ENCODE measurements around the gene IRF1.

IRF1 gene

DNA sequence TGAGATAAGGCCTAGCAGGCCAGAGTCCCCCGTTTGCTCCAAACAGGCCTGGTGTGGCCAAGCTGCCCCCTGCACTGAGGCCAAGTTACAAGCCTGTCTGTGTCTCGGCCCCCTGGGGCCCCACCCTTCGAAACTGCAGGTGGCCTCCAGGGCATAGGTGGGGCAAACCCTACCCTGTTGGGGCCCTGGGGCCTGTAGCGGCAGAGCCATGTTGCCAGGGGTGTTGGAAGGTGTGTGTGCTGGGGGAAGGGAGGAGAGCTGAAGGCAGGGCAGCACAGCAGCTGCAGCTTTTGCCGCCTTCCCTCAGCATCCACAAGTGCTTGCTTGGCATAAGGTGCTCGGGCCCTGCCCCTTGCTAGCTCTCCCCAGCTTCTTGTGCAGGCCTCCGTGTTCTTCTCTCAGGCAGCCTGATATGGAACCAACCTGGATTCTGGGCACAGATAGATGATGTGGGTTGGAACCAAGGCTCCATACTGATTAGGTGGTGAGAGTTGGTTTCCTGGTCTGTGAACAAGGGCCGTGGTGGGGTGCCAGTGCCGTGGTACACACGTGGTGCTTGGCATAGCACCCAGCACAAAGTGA lies 12.7 kb downstream of the IRF1 start:
- no peak for DNase-seq (ENCODE audit: low read depth)
- no peak for TF ChIP-seq CTCF (IDR thresholded peaks at IDR 0.05; ENCODE audit: low read depth, low read length, missing control alignments)
- in situ Hi-C loops (cut with HindIII; ENCODE audit: low sequenced_read_pairs) = loop anchor here (5.0 kb wide), 1 partner anchor 91 kb away; no protein-coding TSS in a partner anchor
- H3K4me3 ChIP-seq (ENCODE audit: low read depth, low read length) = no peak overlapping the region

DNA sequence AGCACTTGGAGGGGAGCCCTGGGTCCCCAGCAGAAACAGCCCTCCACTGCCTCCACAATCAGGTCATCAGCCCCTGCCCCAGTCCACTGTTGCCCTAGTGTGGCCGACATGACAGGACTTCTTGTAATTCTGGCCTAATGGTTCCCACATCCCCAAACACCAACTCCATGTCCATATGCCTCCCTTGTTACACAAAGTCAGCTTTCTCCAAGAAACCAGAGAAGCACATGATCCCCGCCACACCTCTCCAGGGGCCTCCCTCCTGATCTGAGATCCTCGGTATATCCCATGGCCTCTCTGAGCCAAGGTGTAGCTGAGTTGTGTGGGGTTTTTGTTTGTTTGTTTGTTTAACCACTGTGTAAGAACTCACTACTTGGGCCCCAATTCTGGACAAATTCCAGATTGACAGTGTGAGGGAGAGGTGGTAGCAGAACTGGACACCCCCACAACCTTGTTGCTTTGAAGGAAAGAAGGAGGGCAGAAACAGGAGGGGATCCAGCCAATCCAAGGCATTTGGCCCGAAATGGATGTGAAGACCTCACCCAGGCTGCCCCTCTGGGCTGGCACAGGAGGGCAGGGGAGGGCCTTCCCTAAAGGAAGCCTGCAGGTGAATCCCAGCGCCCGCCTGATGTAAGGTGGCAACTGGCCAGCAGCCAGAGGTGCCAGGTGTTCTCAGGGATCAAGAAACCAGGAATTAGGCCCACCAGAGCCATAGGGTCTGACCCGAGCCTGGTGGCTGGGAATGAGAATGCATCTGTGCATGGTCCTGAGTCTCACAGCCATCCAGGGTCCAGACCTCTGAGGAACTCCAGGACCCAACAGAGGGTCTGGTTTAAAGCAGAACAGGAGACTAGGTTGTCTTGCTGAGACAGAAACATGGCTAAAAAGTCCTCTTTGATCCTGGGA lies 13.4 kb downstream of the IRF1 start:
- in situ Hi-C loops (cut with HindIII; ENCODE audit: low sequenced_read_pairs) = loop anchor here (5.0 kb wide), 1 partner anchor 90 kb away; no protein-coding TSS in a partner anchor
- no peak for DNase-seq (ENCODE audit: low read depth)
- TF ChIP-seq CTCF (IDR thresholded peaks at IDR 0.05; ENCODE audit: low read depth, low read length, missing control alignments) = no peak
- no peak overlapping the region for H3K4me3 ChIP-seq (ENCODE audit: low read depth, low read length)

DNA sequence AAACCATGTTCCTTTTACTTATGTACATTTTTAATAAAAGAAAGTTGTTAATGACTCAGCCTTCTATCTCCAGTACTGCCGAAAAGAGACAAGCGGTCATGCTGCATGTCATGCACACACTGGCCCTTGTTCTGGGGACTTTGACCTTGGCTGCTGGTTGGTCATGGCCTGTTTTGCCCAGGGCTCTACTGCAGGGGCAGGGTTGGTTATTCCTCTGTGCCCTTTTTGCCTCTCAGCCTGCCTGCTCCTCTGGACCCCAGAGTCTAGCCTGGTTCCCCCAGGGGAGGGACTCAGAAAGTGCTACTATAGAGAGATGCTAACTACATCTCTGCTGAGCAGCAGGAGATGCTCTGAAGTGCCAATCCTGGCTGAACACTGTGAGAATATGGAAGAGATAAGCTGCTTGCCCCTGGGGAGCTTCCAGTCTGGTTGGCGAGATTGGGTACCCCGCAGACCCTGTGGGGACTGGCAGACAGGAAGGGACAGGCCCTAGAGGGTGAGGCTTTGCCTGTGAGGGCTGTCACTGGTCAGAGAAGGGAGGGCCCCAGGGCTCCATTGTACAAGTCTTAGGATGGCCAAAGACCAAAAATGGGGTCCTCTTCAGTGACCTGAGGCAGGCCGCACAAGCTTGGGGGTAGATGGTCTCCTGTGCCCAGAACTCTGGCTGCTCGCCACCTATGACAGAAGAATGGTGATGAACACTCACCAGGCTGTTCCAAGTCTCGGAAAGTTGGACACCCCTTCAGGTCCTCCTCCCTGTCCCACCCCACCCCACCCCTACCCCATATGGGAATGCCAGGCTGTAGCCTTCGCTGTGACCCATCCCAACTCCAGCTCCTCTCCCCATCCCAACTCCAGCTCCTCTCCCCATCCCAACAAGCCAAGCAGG lies 14.3 kb downstream of the IRF1 start:
- TF ChIP-seq CTCF (IDR thresholded peaks at IDR 0.05; ENCODE audit: low read depth, low read length, missing control alignments) = no peak
- no peak for DNase-seq (ENCODE audit: low read depth)
- in situ Hi-C loops (cut with HindIII; ENCODE audit: low sequenced_read_pairs) = loop anchor here (5.0 kb wide), 1 partner anchor 89 kb away; no protein-coding TSS in a partner anchor
- H3K4me3 ChIP-seq (ENCODE audit: low read depth, low read length) = no peak overlapping the region

DNA sequence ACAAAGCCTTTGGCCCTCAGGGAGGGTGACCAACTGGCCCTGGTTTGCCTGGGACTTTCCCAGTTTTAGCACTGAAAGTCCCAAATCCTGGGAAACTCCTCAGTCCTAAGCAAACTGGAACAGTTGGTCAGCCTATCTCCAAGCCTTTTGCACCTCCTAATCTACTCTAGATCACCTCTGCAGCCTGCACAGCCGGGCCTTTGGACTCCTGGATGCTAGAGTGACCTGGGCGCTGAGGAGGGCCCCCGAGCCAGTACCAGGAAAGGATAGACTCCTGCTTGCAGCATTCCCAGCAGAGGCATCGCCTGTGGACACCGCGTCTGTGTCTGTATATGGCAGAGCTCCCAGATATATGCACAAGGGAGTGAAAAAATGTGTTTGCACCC lies 15.1 kb downstream of the IRF1 start:
- DNase-seq (ENCODE audit: low read depth) = no peak
- no peak for TF ChIP-seq CTCF (IDR thresholded peaks at IDR 0.05; ENCODE audit: low read depth, low read length, missing control alignments)
- in situ Hi-C loops (cut with HindIII; ENCODE audit: low sequenced_read_pairs) = loop anchor here (5.0 kb wide), 1 partner anchor 88 kb away; no protein-coding TSS in a partner anchor
- H3K4me3 ChIP-seq (ENCODE audit: low read depth, low read length) = no peak overlapping the region

GRCh38 chr5:132474881-132475496 lies 15.6 kb downstream of the IRF1 start:
- in situ Hi-C loops (cut with HindIII; ENCODE audit: low sequenced_read_pairs) = loop anchor here (5.0 kb wide), 1 partner anchor 88 kb away; no protein-coding TSS in a partner anchor
- H3K4me3 ChIP-seq (ENCODE audit: low read depth, low read length) = no peak overlapping the region
- TF ChIP-seq CTCF (IDR thresholded peaks at IDR 0.05; ENCODE audit: low read depth, low read length, missing control alignments) = no peak
- no peak for DNase-seq (ENCODE audit: low read depth)
